ENCODE measurements around the gene SPEN. TPM values are rescaled to one million over a fixed set of nuclear protein-coding genes. Genes with fewer than 3 reads are reported as not detected.

Gene SPEN
- polyA plus RNA-seq, 1 donor (not counting 4 experiments of a cell fraction or from before 2014, with no cell fraction given): 8.9 TPM

DNA sequence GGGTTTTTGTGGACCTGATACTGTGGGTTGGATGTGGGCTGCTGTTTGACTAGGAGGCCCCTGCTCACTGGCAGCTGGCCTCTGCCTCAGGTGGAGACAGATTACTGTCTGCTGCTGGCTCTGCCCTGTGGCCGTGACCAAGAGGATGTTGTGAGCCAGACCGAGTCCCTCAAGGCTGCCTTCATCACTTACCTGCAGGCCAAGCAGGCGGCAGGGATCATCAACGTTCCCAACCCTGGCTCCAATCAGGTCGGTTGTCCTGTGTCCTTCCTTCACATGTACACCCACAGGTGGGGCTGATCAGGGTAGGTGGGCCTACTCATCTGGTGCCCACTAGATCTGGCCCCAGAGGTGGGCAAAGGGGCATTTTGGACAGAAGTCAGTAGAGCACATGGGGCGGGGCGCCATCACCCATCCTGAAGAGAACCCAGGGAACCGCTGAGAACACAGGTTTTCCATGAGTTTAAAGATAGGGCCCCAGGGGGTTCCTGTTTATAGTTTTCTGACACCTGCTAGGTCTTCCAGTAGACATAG is 91.2 kb downstream of the SPEN start:
- Histone ChIP-seq H3K4me3 (ENCODE audit: control insufficient read depth in 2 of 3, extremely low read depth in 1 of 3, insufficient read depth in 2 of 3, low read depth in 1 of 3, low read length in 3 of 3) (no peak overlapping the region), H2AFZ (ENCODE audit: control insufficient read depth, low read length) (no peak overlapping the region), H3K79me2 (ENCODE audit: control insufficient read depth, insufficient read depth, low read length) (peaks cover 8% of the 10 kb centered on the region), H3K9me3 (ENCODE audit: control insufficient read depth, low read depth, low read length) (no peaks in the 10 kb centered on the region), H3K27me3 (ENCODE audit: control insufficient read depth, extremely low read depth, insufficient read depth, low read length) (no peaks in the 10 kb centered on the region), H3K36me3 (ENCODE audit: control insufficient read depth in 2 of 2, extremely low read depth in 1 of 2, insufficient read depth in 2 of 2, low read length in 2 of 2) (peaks cover 49 to 52% of the 10 kb centered on the region in 2 experiments), H3K9ac (ENCODE audit: control insufficient read depth, extremely low read depth, insufficient read depth, low read length) (no peak overlapping the region), H3K4me1 (ENCODE audit: control insufficient read depth, extremely low read depth, insufficient read depth, low read length) (no peaks in the 10 kb centered on the region), H4K20me1 (ENCODE audit: control insufficient read depth, extremely low read depth, insufficient read depth, low read length) (no peaks in the 10 kb centered on the region), H3K27ac (ENCODE audit: control insufficient read depth, insufficient read depth, low read length) (no peak overlapping the region), H3K4me2 (ENCODE audit: control insufficient read depth, extremely low read depth, insufficient read depth, low read depth, low read length) (no peak overlapping the region), H3K9me1 (ENCODE audit: control insufficient read depth, extremely low read depth, insufficient read depth, low read length) (no peaks in the 10 kb centered on the region)
- DNase-seq (ENCODE audit: low read depth, low spot score) (no peak), FAIRE-seq (no peak)
- TF ChIP-seq, protein P1, sequence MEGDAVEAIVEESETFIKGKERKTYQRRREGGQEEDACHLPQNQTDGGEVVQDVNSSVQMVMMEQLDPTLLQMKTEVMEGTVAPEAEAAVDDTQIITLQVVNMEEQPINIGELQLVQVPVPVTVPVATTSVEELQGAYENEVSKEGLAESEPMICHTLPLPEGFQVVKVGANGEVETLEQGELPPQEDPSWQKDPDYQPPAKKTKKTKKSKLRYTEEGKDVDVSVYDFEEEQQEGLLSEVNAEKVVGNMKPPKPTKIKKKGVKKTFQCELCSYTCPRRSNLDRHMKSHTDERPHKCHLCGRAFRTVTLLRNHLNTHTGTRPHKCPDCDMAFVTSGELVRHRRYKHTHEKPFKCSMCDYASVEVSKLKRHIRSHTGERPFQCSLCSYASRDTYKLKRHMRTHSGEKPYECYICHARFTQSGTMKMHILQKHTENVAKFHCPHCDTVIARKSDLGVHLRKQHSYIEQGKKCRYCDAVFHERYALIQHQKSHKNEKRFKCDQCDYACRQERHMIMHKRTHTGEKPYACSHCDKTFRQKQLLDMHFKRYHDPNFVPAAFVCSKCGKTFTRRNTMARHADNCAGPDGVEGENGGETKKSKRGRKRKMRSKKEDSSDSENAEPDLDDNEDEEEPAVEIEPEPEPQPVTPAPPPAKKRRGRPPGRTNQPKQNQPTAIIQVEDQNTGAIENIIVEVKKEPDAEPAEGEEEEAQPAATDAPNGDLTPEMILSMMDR (optimal IDR thresholded peaks at IDR 0.05 in 1 of 3, IDR thresholded peaks at IDR 0.05 in 1 of 3, conservative IDR thresholded peaks at IDR 0.05 in 1 of 3; ENCODE audit: extremely low read depth in 1 of 3, insufficient read depth in 2 of 3, low read length in 3 of 3): no peak
- no peak for TF ChIP-seq EZH2 (IDR thresholded peaks at IDR 0.05; ENCODE audit: low read length)
- dilution Hi-C loops (cut with MboI; ENCODE audit: extremely low pct_ligation_motif_present, low sequenced_read_pairs): no loop called here

DNA sequence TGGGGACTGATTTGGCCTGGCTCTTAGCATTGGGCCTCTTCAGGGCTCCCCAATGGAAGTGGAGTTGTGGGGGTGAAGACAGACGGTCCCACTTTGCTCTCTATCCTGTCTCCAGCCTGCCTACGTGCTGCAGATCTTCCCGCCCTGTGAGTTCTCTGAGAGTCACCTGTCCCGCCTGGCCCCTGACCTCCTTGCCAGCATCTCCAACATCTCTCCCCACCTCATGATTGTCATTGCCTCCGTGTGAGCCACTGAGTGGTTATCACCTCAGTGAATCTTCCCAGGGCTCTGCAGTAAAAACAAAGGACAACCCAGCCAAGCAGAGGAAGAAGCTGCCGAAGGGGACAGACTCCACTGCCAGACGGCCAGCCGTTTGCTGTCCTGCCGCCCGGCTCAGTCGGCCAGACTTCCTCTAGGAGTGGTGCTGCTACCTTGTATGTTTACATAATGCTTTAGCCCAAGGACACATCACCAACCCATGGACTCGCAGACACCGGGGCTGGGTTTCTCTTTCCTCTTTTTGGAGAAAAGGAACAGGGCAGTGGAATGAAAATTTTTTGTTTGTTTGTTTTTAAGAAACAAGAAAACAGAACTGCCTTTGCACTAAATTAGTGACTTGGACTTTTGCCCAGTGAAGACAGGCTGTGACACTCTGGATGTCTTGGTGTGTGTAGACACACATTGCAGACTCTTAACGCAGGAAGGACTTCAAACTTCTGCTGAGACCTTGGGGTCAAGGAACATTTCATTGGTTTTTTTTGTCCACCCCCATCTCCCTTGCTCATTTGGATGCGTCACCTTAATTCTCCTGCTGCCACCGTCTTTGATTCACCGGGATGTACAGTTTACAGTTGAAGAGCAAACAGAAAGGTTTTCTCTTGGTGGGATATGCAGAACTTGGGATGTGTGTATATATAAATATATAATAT is 91.9 kb downstream of the SPEN start:
- Histone ChIP-seq H2AFZ (ENCODE audit: control insufficient read depth, low read length) (no peak overlapping the region), H3K9me1 (ENCODE audit: control insufficient read depth, extremely low read depth, insufficient read depth, low read length) (no peaks in the 10 kb centered on the region), H3K4me1 (ENCODE audit: control insufficient read depth, extremely low read depth, insufficient read depth, low read length) (no peaks in the 10 kb centered on the region), H3K79me2 (ENCODE audit: control insufficient read depth, insufficient read depth, low read length) (peaks cover 5% of the 10 kb centered on the region), H3K27ac (ENCODE audit: control insufficient read depth, insufficient read depth, low read length) (no peak overlapping the region), H3K9ac (ENCODE audit: control insufficient read depth, extremely low read depth, insufficient read depth, low read length) (no peak overlapping the region), H3K36me3 (ENCODE audit: control insufficient read depth in 2 of 2, extremely low read depth in 1 of 2, insufficient read depth in 2 of 2, low read length in 2 of 2) (peaks cover 45 to 50% of the 10 kb centered on the region in 2 experiments), H4K20me1 (ENCODE audit: control insufficient read depth, extremely low read depth, insufficient read depth, low read length) (no peaks in the 10 kb centered on the region), H3K4me2 (ENCODE audit: control insufficient read depth, extremely low read depth, insufficient read depth, low read depth, low read length) (no peak overlapping the region), H3K27me3 (ENCODE audit: control insufficient read depth, extremely low read depth, insufficient read depth, low read length) (no peaks in the 10 kb centered on the region), H3K9me3 (ENCODE audit: control insufficient read depth, low read depth, low read length) (no peaks in the 10 kb centered on the region), H3K4me3 (ENCODE audit: control insufficient read depth in 2 of 3, extremely low read depth in 1 of 3, insufficient read depth in 2 of 3, low read depth in 1 of 3, low read length in 3 of 3) (no peak overlapping the region)
- no peak for DNase-seq (ENCODE audit: low read depth, low spot score)
- TF ChIP-seq, protein P1 (optimal IDR thresholded peaks at IDR 0.05 in 1 of 3, IDR thresholded peaks at IDR 0.05 in 1 of 3, conservative IDR thresholded peaks at IDR 0.05 in 1 of 3; ENCODE audit: extremely low read depth in 1 of 3, insufficient read depth in 2 of 3, low read length in 3 of 3): no peak
- no peak for TF ChIP-seq EZH2 (IDR thresholded peaks at IDR 0.05; ENCODE audit: low read length)
- FAIRE-seq: no peak
- dilution Hi-C loops (cut with MboI; ENCODE audit: extremely low pct_ligation_motif_present, low sequenced_read_pairs): no loop called here

Measured in keratinocyte (primary cell).